NB4 (cell line): Measurements from ENCODE around the gene NME1.

ENCODE experiments used
- MYC ChIP-seq: IDR thresholded peaks from 2 replicates; pipeline ENCODE4 v1.6.1; 2011; ENCODE audit warnings: low read depth, low read length
- TF ChIP-seq, protein P1 (sequence below): IDR thresholded peaks from one replicate; pipeline ENCODE4 v1.5.1; 2012; ENCODE audit warnings: low read depth, low read length

DNA sequence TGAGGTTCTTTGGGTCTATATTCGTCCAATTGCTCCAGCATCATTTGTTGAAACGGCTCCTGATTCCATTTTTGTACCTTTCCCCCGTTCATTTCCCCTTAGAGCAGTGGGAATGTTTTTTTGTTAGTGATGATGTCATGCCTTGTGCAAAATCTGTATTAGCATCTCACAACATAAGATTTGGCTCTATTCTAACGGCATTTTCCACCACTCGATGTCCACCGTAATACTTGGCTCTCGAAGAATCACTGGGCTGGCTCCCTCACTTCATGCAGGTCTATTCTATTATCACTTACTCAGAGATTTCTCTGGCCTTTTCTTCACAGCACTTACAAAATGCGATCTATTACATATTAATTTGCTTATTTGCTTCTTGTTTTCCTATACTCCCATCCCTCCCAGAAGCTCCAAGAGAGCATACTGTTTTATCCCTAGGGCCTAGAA lies 571 bp upstream of the NME1 start:
- TF ChIP-seq, protein P1, sequence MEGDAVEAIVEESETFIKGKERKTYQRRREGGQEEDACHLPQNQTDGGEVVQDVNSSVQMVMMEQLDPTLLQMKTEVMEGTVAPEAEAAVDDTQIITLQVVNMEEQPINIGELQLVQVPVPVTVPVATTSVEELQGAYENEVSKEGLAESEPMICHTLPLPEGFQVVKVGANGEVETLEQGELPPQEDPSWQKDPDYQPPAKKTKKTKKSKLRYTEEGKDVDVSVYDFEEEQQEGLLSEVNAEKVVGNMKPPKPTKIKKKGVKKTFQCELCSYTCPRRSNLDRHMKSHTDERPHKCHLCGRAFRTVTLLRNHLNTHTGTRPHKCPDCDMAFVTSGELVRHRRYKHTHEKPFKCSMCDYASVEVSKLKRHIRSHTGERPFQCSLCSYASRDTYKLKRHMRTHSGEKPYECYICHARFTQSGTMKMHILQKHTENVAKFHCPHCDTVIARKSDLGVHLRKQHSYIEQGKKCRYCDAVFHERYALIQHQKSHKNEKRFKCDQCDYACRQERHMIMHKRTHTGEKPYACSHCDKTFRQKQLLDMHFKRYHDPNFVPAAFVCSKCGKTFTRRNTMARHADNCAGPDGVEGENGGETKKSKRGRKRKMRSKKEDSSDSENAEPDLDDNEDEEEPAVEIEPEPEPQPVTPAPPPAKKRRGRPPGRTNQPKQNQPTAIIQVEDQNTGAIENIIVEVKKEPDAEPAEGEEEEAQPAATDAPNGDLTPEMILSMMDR = no peak
- no peak for TF ChIP-seq MYC
